Tibial artery (tissue), 4 donors: ENCODE data around the gene KREMEN1.

Source experiments
- DNase-seq, 2 donors: peaks; one replicate each; pipeline ENCODE4 v3.0.0-alpha.2; 2019
- H3K27ac ChIP-seq, 2 donors: fragments of 200-600 bp; sonication (generic) in 1 of 2; 1 replicate in 1 of 2; 2 replicates in 1 of 2; pipeline ENCODE4 v1.5.1; 2018 to 2019; ENCODE audit warnings: mild to moderate bottlenecking in 1 of 2
- H3K27me3 ChIP-seq, 2 donors: fragments of 200-600 bp; sonication (generic) in 1 of 2; one replicate each; pipeline versions ENCODE4 v1.5.1 to v1.6.0; 2016 to 2019
- H3K36me3 ChIP-seq, 3 donors: fragments of 200-600 bp; sonication (generic) in 2 of 3; one replicate each; pipeline ENCODE4 v1.5.1; 2016 to 2019; ENCODE audit warnings: mild to moderate bottlenecking in 2 of 3
- H3K4me1 ChIP-seq, 4 donors: fragments of 200-600 bp; sonication (generic) in 2 of 4; 1 replicate in 3 of 4; 2 replicates in 1 of 4; pipeline ENCODE4 v1.5.1; 2016 to 2019
- H3K4me3 ChIP-seq, 2 donors: fragments of 200-600 bp; sonication (generic) in 1 of 2; 1 replicate in 1 of 2; 2 replicates in 1 of 2; pipeline ENCODE4 v1.5.1; 2018 to 2019; ENCODE audit warnings: mild to moderate bottlenecking in 2 of 2
- H3K9me3 ChIP-seq, 3 donors: fragments of 200-600 bp; sonication (generic) in 1 of 3; one replicate each; pipeline ENCODE4 v1.5.1; 2016 to 2019
- intact Hi-C: fragments of 100-400 bp; cut with DNase I; formaldehyde crosslinking; loops from one replicate; pipeline ENCODE4 v1.15.0; 2023; ENCODE audit warnings: low total_unique reads
- TF ChIP-seq, protein P1 (sequence below), 2 experiments: fragments of 200-600 bp in 1 of 2; fragments of 450-650 bp in 1 of 2; IDR thresholded peaks; one replicate each; pipeline ENCODE4 v1.5.1; 2017 to 2019; ENCODE audit warnings: antibody characterized with exemption in 2 of 2, mild to moderate bottlenecking in 1 of 2, moderate library complexity in 1 of 2

The KREMEN1 gene

DNA sequence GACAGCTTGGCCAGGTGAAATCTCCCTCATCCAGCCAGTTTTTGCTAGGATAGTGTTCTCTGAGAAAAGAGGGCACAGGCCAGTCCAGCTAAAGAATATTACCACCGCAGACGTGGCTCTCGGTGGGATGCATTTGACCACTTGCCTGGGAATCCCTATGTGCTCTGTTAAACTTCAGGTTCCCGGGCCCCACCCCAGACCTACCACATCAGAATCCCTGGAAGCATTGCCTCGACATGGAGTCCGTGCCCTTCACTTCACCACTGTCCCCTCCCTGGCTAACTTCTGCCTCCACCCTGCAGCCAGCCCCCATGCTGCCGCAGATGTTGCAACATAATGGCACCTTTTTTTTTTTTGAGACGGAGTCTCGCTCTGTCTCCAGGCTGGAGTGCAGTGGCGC, 76.0 kb downstream of the KREMEN1 start:
- TF ChIP-seq, protein P1, sequence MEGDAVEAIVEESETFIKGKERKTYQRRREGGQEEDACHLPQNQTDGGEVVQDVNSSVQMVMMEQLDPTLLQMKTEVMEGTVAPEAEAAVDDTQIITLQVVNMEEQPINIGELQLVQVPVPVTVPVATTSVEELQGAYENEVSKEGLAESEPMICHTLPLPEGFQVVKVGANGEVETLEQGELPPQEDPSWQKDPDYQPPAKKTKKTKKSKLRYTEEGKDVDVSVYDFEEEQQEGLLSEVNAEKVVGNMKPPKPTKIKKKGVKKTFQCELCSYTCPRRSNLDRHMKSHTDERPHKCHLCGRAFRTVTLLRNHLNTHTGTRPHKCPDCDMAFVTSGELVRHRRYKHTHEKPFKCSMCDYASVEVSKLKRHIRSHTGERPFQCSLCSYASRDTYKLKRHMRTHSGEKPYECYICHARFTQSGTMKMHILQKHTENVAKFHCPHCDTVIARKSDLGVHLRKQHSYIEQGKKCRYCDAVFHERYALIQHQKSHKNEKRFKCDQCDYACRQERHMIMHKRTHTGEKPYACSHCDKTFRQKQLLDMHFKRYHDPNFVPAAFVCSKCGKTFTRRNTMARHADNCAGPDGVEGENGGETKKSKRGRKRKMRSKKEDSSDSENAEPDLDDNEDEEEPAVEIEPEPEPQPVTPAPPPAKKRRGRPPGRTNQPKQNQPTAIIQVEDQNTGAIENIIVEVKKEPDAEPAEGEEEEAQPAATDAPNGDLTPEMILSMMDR (IDR thresholded peaks at IDR 0.05) = no peak
- Histone ChIP-seq H3K27me3 (no peaks in the 10 kb centered on the region), H3K4me1 (peaks cover 0 to 7% (median 5%) of the 10 kb centered on the region in 4 donors), H3K27ac (no peak overlapping the region), H3K9me3 (no peaks in the 10 kb centered on the region), H3K4me3 (no peak overlapping the region), H3K36me3 (peaks cover 0 to 23% (median 0%) of the 10 kb centered on the region in 3 donors)
- DNase-seq = peak in 1 of 2 donors; percentile 40
- intact Hi-C loops = no loop called here

DNA sequence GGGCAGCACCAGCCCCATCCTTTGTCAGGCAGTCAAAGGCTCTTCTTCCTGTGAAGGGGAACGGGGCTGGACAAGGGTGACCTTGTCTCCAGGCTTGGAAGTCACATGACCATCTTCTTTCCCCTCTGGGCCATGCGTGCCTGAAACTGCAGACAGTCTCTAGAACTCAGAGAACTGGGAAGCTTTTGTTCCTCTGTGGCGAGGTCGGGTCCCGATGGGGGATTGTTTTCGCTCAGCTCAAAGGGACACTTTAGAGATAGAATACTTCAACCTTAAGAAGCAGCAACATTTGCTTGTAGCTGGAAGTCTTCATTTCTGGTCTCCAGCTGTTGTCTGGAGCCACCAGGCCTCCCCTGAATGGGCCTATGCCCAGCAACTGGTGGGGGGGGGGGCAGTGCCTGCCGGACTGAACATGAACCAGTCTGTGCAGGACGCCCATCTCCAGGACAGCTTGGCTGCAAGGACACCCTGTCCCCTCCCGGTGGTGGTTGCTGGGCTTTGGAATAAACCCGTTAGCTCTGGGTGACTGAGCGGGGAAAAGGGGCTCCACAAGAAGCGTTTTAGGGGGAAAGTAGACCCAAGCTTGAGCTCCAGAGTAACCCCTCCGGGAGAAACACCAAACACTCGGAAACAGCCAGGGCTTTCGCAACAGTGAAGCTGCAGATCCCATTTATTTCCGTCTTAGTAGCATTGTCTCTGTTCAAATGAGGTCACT, 77.2 kb downstream of the KREMEN1 start:
- intact Hi-C loops = no loop called here
- H3K27ac ChIP-seq = no peak overlapping the region
- peak in 1 of 2 donors; percentile 58 for DNase-seq
- H3K9me3 ChIP-seq = no peaks in the 10 kb centered on the region
- no peak overlapping the region for H3K4me3 ChIP-seq
- H3K36me3 ChIP-seq = peaks cover 0 to 12% (median 0%) of the 10 kb centered on the region in 3 donors
- peaks cover 0 to 16% (median 11%) of the 10 kb centered on the region in 4 donors for H3K4me1 ChIP-seq
- TF ChIP-seq, protein P1 (IDR thresholded peaks at IDR 0.05) = no peak
- H3K27me3 ChIP-seq = no peaks in the 10 kb centered on the region

DNA sequence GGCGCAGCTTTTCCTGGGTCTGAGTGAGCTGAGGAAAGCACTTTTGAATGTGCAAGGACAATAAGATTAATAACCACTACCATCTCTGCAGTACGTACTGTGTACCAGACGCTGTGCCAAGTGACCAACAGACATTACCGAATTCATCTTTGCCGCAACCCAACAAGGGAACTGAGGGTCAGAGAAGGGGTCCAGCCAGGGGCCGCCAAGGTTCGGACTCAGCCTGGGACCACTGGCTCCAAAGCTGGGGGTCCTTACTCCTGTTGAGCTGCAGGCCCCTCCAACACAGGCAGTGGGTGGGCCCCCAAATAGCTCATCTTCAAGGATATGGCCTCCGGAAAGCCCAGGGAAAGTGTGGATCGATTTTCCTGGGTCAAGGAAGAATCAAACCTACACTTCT, 77.9 kb downstream of the KREMEN1 start:
- TF ChIP-seq, protein P1 (IDR thresholded peaks at IDR 0.05) = no peak
- Histone ChIP-seq H3K36me3 (peaks cover 0 to 9% (median 0%) of the 10 kb centered on the region in 3 donors), H3K9me3 (no peaks in the 10 kb centered on the region), H3K4me1 (peaks cover 0 to 16% (median 11%) of the 10 kb centered on the region in 4 donors), H3K27ac (no peak overlapping the region), H3K27me3 (no peaks in the 10 kb centered on the region), H3K4me3 (no peak overlapping the region)
- peak in 1 of 2 donors; percentile 28 for DNase-seq
- intact Hi-C loops = no loop called here

DNA sequence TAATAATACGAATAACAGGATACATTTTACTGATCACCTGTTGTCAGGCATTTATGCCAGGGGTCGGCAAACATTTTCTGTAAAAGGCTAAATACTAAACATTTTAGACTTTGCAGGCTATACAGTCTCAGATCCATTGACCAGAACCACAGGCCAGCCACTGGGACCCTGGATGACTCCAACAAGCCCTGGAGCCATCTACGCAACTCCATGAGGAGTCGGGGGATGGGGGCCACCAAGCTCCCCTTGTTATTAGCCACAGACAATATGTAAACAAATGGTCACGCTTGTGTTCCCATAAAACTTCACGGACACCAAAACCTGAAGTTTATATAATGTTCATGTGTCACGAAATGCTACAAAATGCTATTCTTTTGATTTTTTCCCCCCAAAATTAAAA, 78.5 kb downstream of the KREMEN1 start:
- intact Hi-C loops = no loop called here
- Histone ChIP-seq H3K4me3 (no peak overlapping the region), H3K27ac (no peak overlapping the region)

DNA sequence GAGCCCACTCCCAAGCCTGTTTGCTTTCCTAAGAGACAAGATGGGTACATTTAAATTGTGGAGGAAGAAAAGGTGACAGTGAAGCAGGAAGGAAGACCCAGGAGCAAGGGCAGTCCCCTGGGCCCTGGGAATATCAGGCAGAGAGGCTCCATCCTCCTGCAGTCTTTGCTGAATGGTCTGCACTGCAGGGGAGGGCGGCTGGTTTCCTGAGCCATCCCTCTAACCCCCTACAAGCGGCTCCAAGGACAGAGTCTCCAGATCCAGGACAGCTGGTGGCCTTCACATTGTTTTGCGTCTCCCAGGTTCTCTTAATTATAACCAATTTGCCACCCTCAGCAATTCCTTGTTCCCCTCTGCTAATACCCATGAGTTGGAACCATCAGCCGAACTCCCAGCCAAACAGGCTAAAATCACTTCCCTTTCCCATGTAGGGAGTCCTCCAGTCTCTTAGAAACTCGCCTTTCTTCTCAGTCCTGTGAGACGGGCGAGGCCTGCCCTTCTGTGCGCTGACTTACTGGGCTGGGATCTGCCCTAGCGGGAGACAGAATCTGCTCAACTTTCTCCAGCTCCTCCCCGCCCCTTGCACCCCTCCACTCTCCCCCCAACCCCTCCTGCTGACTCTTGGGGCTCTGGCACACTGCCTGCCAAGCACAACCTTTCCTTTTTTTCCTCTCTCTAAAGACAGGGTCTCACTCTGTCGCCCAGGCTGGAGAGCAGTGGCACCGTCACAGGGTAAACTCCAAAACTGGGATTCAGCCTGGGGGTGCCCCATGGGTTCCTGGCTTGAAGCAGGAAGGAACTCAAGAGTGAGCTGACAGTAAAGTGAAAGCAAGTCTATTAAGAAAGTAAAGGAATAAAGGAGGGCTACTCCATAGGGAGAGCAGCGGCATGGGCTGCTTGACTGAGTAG, 79.5 kb downstream of the KREMEN1 start:
- H3K4me1 ChIP-seq = peaks cover 0 to 16% (median 11%) of the 10 kb centered on the region in 4 donors
- TF ChIP-seq, protein P1 (IDR thresholded peaks at IDR 0.05) = no peak
- H3K27ac ChIP-seq = peak overlapping the region; percentile 8 to 34
- no peaks in the 10 kb centered on the region for H3K27me3 ChIP-seq
- peaks cover 0 to 4% (median 0%) of the 10 kb centered on the region in 3 donors for H3K36me3 ChIP-seq
- DNase-seq = peak; percentile 53 to 72
- H3K4me3 ChIP-seq = no peak overlapping the region
- no peaks in the 10 kb centered on the region for H3K9me3 ChIP-seq
- intact Hi-C loops = no loop called here

More for the DNA sequence above, 78.5 kb downstream of the KREMEN1 start:
- Histone ChIP-seq H3K4me1 (peaks cover 0 to 16% (median 11%) of the 10 kb centered on the region in 4 donors), H3K36me3 (peaks cover 0 to 9% (median 0%) of the 10 kb centered on the region in 3 donors), H3K27me3 (no peaks in the 10 kb centered on the region), H3K9me3 (no peaks in the 10 kb centered on the region)
- DNase-seq = peak in 1 of 2 donors; percentile 41
- TF ChIP-seq, protein P1 (IDR thresholded peaks at IDR 0.05) = no peak
